ENCODE data around the gene SERINC1.

Gene SERINC1

GRCh38 chr6:122432816-122433215 lies 38.8 kb downstream of the SERINC1 start:
- DNase-seq (ENCODE audit: low read depth in 2 of 2) = no peak

- DNase-seq (ENCODE audit: low read depth in 2 of 2) = no peak
Measured at GRCh38 chr6:122431780-122432179, 39.8 kb downstream of the SERINC1 start.

- DNase-seq (ENCODE audit: low read depth in 2 of 2) = no peak
Measured at GRCh38 chr6:122429323-122429722, 42.3 kb downstream of the SERINC1 start.

GRCh38 chr6:122428781-122429180 lies 42.8 kb downstream of the SERINC1 start:
- no peak for DNase-seq (ENCODE audit: low read depth in 2 of 2)

GRCh38 chr6:122426597-122426996 lies 45.0 kb downstream of the SERINC1 start:
- DNase-seq (ENCODE audit: low read depth in 2 of 2) = no peak

GRCh38 chr6:122423734-122424133 lies 47.9 kb downstream of the SERINC1 start:
- no peak for DNase-seq (ENCODE audit: low read depth in 2 of 2)

- no peak for DNase-seq (ENCODE audit: low read depth in 2 of 2)
Measured at GRCh38 chr6:122422614-122423267, 48.9 kb downstream of the SERINC1 start.

- DNase-seq (ENCODE audit: low read depth in 2 of 2) = no peak
Measured at GRCh38 chr6:122422003-122422402, 49.6 kb downstream of the SERINC1 start.

- no peak for DNase-seq (ENCODE audit: low read depth in 2 of 2)
Measured at GRCh38 chr6:122416825-122417224, 54.8 kb downstream of the SERINC1 start.

- no peak for DNase-seq (ENCODE audit: low read depth in 2 of 2)
Measured at GRCh38 chr6:122412001-122412400, 59.6 kb downstream of the SERINC1 start.

- DNase-seq (ENCODE audit: low read depth in 2 of 2) = no peak
Measured at GRCh38 chr6:122408702-122409458, 62.7 kb downstream of the SERINC1 start.

- DNase-seq (ENCODE audit: low read depth in 2 of 2) = no peak
Measured at GRCh38 chr6:122408240-122408639, 63.4 kb downstream of the SERINC1 start.

- no peak for DNase-seq (ENCODE audit: low read depth in 2 of 2)
Measured at GRCh38 chr6:122407712-122408111, 63.9 kb downstream of the SERINC1 start.

- no peak for DNase-seq (ENCODE audit: low read depth in 2 of 2)
Measured at GRCh38 chr6:122406187-122406586, 65.4 kb downstream of the SERINC1 start.

- no peak for DNase-seq (ENCODE audit: low read depth in 2 of 2)
Measured at GRCh38 chr6:122405417-122405816, 66.2 kb downstream of the SERINC1 start.

- DNase-seq (ENCODE audit: low read depth in 2 of 2) = no peak
Measured at GRCh38 chr6:122404444-122404843, 67.2 kb downstream of the SERINC1 start.

GRCh38 chr6:122401104-122401503 lies 70.5 kb downstream of the SERINC1 start:
- DNase-seq (ENCODE audit: low read depth in 2 of 2) = no peak

- DNase-seq (ENCODE audit: low read depth in 2 of 2) = no peak
Measured at GRCh38 chr6:122400462-122401089, 71.0 kb downstream of the SERINC1 start.

GRCh38 chr6:122400121-122400450 lies 71.5 kb downstream of the SERINC1 start:
- no peak for DNase-seq (ENCODE audit: low read depth in 2 of 2)

- peak; percentile 82 to 88 for DNase-seq (ENCODE audit: low read depth in 2 of 2)
Measured at GRCh38 chr6:122399348-122400120, 72.1 kb downstream of the SERINC1 start, which contains the start of gene HSF2. Gene HSF2, plus strand, starts transcription at chr6:122399652. Its CDS starts 86 bp downstream, at chr6:122399738.

- DNase-seq (ENCODE audit: low read depth in 2 of 2) = no peak
Measured at GRCh38 chr6:122399055-122399347, 72.6 kb downstream of the SERINC1 start.

GRCh38 chr6:122394016-122394415 lies 77.6 kb downstream of the SERINC1 start:
- no peak for DNase-seq (ENCODE audit: low read depth in 2 of 2)

Measured in stimulated activated CD8-positive, alpha-beta memory T cell treated with anti-CD3 and anti-CD28 coated beads, Interleukin-2, amount 100 ng/mL, for 1 hour (primary cell).